CD14-positive monocyte (primary cell): ENCODE data around the gene WARS2. TPM values are rescaled to one million over a fixed set of nuclear protein-coding genes. Genes with fewer than 3 reads are reported as not detected.

ENCODE experiments used
- DNase-seq, 3 donors: peaks; one replicate each; pipeline ENCODE4 v3.0.0-alpha.2; 2011 to 2022
- H2AFZ ChIP-seq: 2 replicates; pipeline ENCODE4 v1.6.0; 2012; ENCODE audit warnings: mild to moderate bottlenecking, low read depth, low read length, inconsistent platforms; ENCODE audit not compliant: insufficient read depth, poor library complexity, severe bottlenecking
- H3K27ac ChIP-seq, 2 donors: 1 replicate in 1 of 2; 2 replicates in 1 of 2; pipeline ENCODE4 v1.5.1; 2012 to 2013; ENCODE audit warnings: low read length in 2 of 2, control low read depth in 1 of 2, inconsistent platforms in 1 of 2, low read depth in 1 of 2, mild to moderate bottlenecking in 1 of 2
- H3K27me3 ChIP-seq, 2 donors: one replicate each; pipeline versions ENCODE4 v1.6.0 to v1.6.1; 2011 to 2013; ENCODE audit warnings: low read length in 2 of 2; ENCODE audit not compliant: control insufficient read depth in 2 of 2, insufficient read depth in 2 of 2
- H3K36me3 ChIP-seq, 2 donors: replicated peaks in 1 of 2; 1 replicate in 1 of 2; 2 replicates in 1 of 2; pipeline versions ENCODE4 v1.5.1 to v1.6.1; 2012 to 2013; ENCODE audit warnings: low read length in 2 of 2, control low read depth in 1 of 2, inconsistent platforms in 1 of 2, mild to moderate bottlenecking in 1 of 2; ENCODE audit not compliant: insufficient read depth in 2 of 2, control insufficient read depth in 1 of 2
- H3K4me1 ChIP-seq, 2 donors: 1 replicate in 1 of 2; 2 replicates in 1 of 2; pipeline versions ENCODE4 v1.5.1 to v1.6.1; 2012 to 2013; ENCODE audit warnings: low read length in 2 of 2, control low read depth in 1 of 2, inconsistent platforms in 1 of 2, mild to moderate bottlenecking in 1 of 2, moderate library complexity in 1 of 2; ENCODE audit not compliant: insufficient read depth in 2 of 2, control insufficient read depth in 1 of 2
- H3K4me2 ChIP-seq: replicated peaks from 2 replicates; pipeline ENCODE3; 2012; ENCODE audit warnings: low read length, moderate library complexity, mild to moderate bottlenecking; ENCODE audit not compliant: poor library complexity, severe bottlenecking; ENCODE audit errors: extremely low read depth
- H3K4me3 ChIP-seq, 3 experiments: fragments of 200-600 bp in 1 of 3; sonication (generic) in 1 of 3; replicated peaks in 1 of 3; 1 replicate in 2 of 3; 2 replicates in 1 of 3; pipeline ENCODE4 v1.5.1; 2011 to 2013; ENCODE audit warnings: low read length in 3 of 3, mild to moderate bottlenecking in 3 of 3, control low read depth in 2 of 3, low read depth in 2 of 3, inconsistent platforms in 1 of 3, moderate library complexity in 1 of 3
- H3K79me2 ChIP-seq: 2 replicates; pipeline ENCODE4 v1.6.0; 2012; ENCODE audit warnings: mild to moderate bottlenecking, control low read depth, inconsistent platforms, low read length, moderate library complexity; ENCODE audit not compliant: insufficient read depth
- H3K9ac ChIP-seq: 2 replicates; pipeline ENCODE4 v1.6.0; 2017; ENCODE audit warnings: low read length, mild to moderate bottlenecking; ENCODE audit not compliant: insufficient read depth, poor library complexity, severe bottlenecking
- H3K9me3 ChIP-seq, 2 donors: replicated peaks in 1 of 2; 1 replicate in 1 of 2; 2 replicates in 1 of 2; pipeline versions ENCODE4 v1.5.1 to v1.6.1; 2012 to 2013; ENCODE audit warnings: low read length in 2 of 2, control low read depth in 1 of 2; ENCODE audit not compliant: control insufficient read depth in 1 of 2, insufficient read depth in 1 of 2
- H4K20me1 ChIP-seq: 2 replicates; pipeline ENCODE4 v1.6.0; 2012; ENCODE audit warnings: mild to moderate bottlenecking, low read length, control low read depth, moderate library complexity; ENCODE audit not compliant: insufficient read depth
- H3K27ac Mint-ChIP-seq, 7 donors: one replicate each; pipeline ENCODE4 v1.8.0; 2020; ENCODE audit warnings: mild to moderate bottlenecking in 7 of 7, mixed read lengths in 7 of 7, moderate library complexity in 6 of 7, inconsistent platforms in 2 of 7
- H3K27me3 Mint-ChIP-seq, 3 donors: one replicate each; pipeline ENCODE4 v1.8.0; 2021 to 2022; ENCODE audit warnings: low read depth in 3 of 3, mild to moderate bottlenecking in 3 of 3, mixed read lengths in 3 of 3, moderate library complexity in 3 of 3, inconsistent platforms in 1 of 3
- H3K36me3 Mint-ChIP-seq, 2 donors: one replicate each; pipeline ENCODE4 v1.8.0; 2020; ENCODE audit warnings: mixed read lengths in 2 of 2, inconsistent platforms in 1 of 2, mild to moderate bottlenecking in 1 of 2
- H3K4me1 Mint-ChIP-seq: one replicate; pipeline ENCODE4 v1.8.0; 2020; ENCODE audit warnings: mild to moderate bottlenecking, mixed read lengths
- H3K4me3 Mint-ChIP-seq, 2 donors: one replicate each; pipeline ENCODE4 v1.8.0; 2020; ENCODE audit warnings: mild to moderate bottlenecking in 2 of 2, mixed read lengths in 2 of 2, moderate library complexity in 1 of 2
- H3K9me3 Mint-ChIP-seq, 7 donors: one replicate each; pipeline ENCODE4 v1.8.0; 2020 to 2022; ENCODE audit warnings: mixed read lengths in 7 of 7, mild to moderate bottlenecking in 6 of 7, moderate library complexity in 6 of 7, inconsistent platforms in 2 of 7
- CTCF ChIP-seq: fragments of 200-600 bp; IDR thresholded peaks from one replicate; pipeline ENCODE4 v1.8.0; 2022; ENCODE audit warnings: antibody characterized with exemption, mild to moderate bottlenecking
- WGBS: methylation state at CpG from one replicate; pipeline ENCODE4 v1.1.5; 2013; ENCODE audit warnings: missing lambda C conversion rate; ENCODE audit not compliant: insufficient coverage; 5-methylcytosine and 5-hydroxymethylcytosine counted together
- intact Hi-C, 2 donors: fragments of 100-400 bp; cut with micrococcal nuclease; formaldehyde crosslinking; loops; one replicate each; pipeline versions ENCODE4 v1.15.0 to v1.15.1; 2023
- polyA plus RNA-seq, 3 donors: library from polyadenylated mRNA; depleted of rRNA in 1 of 3; unstranded in 2 of 3; stranded (reverse) in 1 of 3; fragments of 300-500 nt in 2 of 3; fragments of >200 nt in 1 of 3; fragmentation: Illumina TruSeq in 2 of 3; gene quantifications; 1 replicate in 2 of 3; 2 replicates in 1 of 3; pipeline ENCODE4 v1.2.3, GENCODE V29; 2012 to 2021

Gene WARS2
- polyA plus RNA-seq, 3 donors: 4.6 to 5.1 (median 4.7) TPM

- H3K9me3 Mint-ChIP-seq: peaks cover 0 to 8% (median 6%) of the 10 kb centered on the region in 7 donors
- intact Hi-C loops: no loop called here
- Histone ChIP-seq H4K20me1 (no peaks in the 10 kb centered on the region), H2AFZ (no peak overlapping the region), H3K4me2 (no peak overlapping the region), H3K9me3 (no peaks in the 10 kb centered on the region), H3K36me3 (no peaks in the 10 kb centered on the region), H3K27ac (no peak overlapping the region), H3K27me3 (no peaks in the 10 kb centered on the region), H3K4me1 (no peaks in the 10 kb centered on the region), H3K79me2 (no peaks in the 10 kb centered on the region), H3K9ac (no peak overlapping the region), H3K4me3 (no peak overlapping the region)
- no peak overlapping the region for H3K27ac Mint-ChIP-seq
- no peaks in the 10 kb centered on the region for H3K27me3 Mint-ChIP-seq
- no peak for TF ChIP-seq CTCF
- H3K4me1 Mint-ChIP-seq: peaks cover 3% of the 10 kb centered on the region
- peaks cover 0 to 4% of the 10 kb centered on the region in 2 donors for H3K36me3 Mint-ChIP-seq
- DNase-seq: no peak
- no CpG with 5 or more reads among the region's 1 CpG for WGBS
- no peak overlapping the region for H3K4me3 Mint-ChIP-seq
These were observed 60.6 kb downstream of the WARS2 start for GRCh38 chr1:119079881-119080280.

GRCh38 chr1:119075614-119076013, 64.8 kb downstream of the WARS2 start:
- Histone ChIP-seq H3K79me2 (no peaks in the 10 kb centered on the region), H2AFZ (no peak overlapping the region), H3K4me3 (no peak overlapping the region), H3K4me2 (no peak overlapping the region), H3K36me3 (no peaks in the 10 kb centered on the region), H4K20me1 (no peaks in the 10 kb centered on the region), H3K4me1 (no peaks in the 10 kb centered on the region), H3K27me3 (no peaks in the 10 kb centered on the region), H3K27ac (no peak overlapping the region), H3K9ac (no peak overlapping the region), H3K9me3 (no peaks in the 10 kb centered on the region)
- no peak for TF ChIP-seq CTCF
- Mint-ChIP-seq H3K27me3 (no peaks in the 10 kb centered on the region), H3K4me3 (no peak overlapping the region), H3K9me3 (peaks cover 0 to 15% (median 7%) of the 10 kb centered on the region in 7 donors), H3K4me1 (no peaks in the 10 kb centered on the region), H3K27ac (no peak overlapping the region), H3K36me3 (peaks cover 14 to 15% of the 10 kb centered on the region in 2 donors)
- no CpG with 5 or more reads among the region's 1 CpG for WGBS
- intact Hi-C loops: no loop called here
- no peak for DNase-seq
